HG03064 (cell line): ENCODE results near the gene C5orf46.
"Not testable (repeated sequence)": the region's sequence is repeated elsewhere in the genome, so short reads cannot be mapped to it uniquely, and the experiment has no call there.

ENCODE experiments used
- ATAC-seq: cut with Tn5 transposase; IDR thresholded peaks from one replicate; pipeline ENCODE4 v1.9.1; 2021; ENCODE audit warnings: low read depth; ENCODE audit not compliant: unreplicated experiment

Gene C5orf46

DNA sequence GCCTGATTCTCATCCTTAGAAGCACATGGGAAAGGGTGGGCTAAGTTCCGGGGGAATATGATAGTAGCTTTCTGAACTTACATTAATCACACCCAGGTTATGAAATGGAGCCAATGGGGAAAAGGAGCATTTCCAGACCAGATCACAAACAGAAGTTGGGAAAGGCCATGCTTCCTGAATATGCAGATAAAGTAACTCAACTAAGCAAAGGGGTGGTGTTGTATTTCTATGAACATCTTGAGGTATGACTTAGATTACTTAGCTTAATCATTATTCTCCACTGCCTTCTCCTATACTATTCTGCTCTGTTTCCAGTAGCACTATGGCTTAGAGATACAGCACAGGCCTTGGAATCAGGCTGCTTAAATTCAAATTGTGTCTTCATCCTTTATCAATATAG, 10.5 kb downstream of the C5orf46 start:
- ATAC-seq, result no peak

DNA sequence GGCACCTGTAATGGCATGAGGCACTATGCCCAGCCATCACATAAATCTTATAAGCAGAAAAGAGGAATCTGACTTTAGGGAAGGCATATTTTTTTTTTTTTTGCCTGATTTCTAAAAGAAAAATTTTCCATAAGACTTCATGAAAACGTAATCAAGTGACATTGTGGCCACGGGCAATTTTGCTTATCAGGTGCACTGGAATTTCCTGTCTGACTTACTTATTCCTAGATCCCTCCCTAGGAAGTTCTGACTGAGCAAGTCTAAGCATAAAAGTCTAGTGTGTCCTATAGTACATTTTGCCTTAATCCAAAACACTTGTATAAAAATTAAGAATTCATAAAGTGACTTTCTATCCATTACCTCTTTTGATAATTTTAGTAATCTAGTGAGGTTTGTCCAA, 12.5 kb downstream of the C5orf46 start:
- no peak for ATAC-seq

DNA sequence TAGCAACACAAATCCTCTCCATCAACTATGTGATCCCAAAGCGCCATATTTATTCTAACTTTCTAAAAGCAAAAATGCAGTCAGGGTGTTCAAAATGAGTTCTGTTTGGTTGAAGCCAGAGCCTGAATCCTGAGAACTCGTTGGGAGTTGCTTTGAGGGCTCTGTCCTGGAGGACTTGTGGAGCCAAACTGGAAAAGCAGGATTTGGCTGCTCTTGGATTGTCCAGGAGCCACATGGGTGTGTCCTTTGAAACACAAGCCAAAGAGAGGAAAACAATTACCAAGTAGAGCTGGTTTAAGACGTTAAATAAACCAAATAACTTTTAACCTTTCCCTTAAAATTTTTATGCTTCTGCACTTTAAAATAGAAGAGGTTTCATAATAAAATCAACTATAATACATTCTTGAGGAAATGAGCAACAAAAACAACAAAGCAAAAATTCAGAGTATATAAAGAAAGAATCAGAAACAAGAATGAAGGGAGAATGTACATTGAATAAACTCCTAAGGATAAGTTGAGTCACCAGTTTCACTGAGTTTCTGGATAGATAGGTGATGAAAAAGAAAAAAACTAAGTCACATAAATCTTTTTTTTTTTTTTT, 13.5 kb downstream of the C5orf46 start:
- ATAC-seq, result no peak

DNA sequence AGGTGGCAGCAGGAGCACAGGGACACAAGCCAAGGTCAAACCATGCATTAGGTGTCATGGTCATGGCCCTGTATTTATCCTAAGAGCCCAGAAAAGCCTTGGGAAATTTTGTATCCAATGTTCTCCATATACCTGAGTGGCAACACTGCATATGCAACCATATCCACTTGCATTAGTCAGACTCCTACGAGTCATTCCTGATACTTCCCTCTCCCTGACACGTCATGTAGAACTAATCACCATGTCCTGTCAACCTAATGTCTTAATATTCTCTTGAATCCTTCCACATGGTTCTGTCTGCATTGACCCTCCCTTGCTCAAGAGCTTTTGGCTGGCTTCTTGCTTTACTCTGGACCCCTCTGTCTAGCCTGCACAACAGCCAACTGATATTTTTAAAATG, 18.4 kb downstream of the C5orf46 start:
- ATAC-seq, result no peak

DNA sequence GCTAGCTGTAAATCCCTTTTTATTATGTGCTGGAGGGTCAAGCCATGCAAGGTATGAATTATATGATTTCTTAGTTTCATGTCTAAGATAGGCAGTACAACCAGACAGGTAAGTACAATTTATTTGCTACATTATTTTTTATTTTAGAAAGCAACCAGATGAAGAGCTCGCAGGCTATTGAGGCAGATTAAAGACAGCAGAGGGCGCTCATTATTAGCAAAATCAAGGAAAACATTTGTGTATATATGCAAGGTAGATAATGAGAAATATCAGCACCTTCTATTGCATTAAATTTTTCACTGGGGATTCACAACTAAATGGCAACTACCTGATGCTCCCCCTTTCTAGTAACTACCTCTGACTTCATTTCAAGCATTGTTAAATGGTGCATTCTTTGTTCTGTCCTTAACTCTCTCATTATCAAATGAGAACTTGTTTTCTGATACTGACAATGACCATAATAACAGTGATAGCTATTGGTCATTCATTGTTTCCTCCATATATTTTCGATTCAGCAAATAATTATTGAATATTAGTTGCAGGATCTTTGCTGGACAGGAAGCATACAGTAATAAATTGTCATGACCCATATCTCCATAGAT, 19.2 kb downstream of the C5orf46 start:
- ATAC-seq, result no peak

DNA sequence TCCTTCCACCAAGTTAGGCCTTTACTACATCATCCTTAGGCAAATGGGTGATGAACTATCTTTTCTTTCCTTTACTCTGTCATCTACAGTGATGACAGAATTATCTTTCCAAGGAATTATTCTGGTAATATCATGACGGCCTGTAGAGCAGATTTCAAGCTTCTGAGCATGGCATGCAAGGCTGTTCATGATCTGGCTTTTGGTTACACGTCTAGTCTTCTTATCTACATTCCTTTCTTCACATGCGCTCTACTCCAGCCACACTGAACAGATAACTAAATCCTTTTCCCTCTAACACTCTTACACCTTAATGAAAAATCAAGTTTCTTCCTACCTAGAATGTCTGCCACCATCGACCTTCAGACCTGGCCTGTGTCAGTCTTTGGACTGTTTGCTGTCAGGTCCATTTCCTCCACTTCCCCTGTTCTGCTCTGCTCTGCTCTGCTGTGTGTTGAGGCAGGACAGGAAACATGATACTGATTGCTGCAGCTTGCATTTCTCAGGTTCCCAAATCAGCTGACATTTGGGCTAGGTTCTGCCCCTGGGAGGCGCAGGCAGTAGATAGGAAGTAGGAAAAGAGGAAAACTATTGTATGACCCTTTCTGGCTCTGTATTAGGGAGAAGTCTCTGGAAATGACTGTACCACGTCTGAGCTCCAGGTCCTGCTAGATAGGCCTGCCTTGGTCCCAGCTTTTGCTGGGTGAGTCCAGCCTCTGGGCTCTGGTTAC, 23.6 kb downstream of the C5orf46 start:
- no peak for ATAC-seq

DNA sequence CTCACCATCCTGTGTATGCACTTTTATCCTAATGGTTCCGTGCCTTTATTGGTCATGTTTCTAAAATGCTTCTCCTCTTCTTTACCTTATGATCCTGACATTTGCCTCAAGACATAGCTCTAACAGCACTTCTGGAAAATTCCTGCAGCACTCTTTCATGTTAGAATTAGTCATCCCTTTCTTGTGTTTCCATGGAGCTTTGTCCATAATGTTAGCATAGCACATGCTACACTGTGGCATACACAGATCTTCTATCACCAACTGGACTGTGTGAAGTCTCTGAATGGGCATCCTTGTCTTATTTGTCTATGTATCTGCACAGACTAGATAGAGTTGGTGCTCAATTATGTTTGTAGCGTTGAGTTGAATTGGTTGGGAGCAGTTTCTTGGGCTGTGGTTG, 25.9 kb downstream of the C5orf46 start:
- no peak for ATAC-seq

DNA sequence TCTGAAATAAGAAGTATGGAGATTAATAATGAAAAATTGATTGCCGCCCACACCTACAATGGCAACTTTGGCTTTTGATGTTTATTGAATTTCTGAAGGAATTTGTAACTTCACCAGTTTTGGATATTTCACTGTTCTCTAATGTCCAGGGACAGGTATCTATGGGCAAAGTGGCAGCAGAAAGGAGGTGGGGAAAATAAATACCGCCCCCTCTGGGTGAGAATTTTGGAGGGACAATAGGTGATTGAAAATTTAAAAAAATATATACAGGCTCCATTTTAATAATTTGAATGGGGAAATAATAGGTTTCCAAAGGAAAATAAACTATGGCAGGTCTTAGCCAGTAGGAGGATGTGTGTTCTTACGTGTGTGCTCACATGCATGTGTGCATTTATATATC, 26.6 kb downstream of the C5orf46 start:
- ATAC-seq, result no peak

DNA sequence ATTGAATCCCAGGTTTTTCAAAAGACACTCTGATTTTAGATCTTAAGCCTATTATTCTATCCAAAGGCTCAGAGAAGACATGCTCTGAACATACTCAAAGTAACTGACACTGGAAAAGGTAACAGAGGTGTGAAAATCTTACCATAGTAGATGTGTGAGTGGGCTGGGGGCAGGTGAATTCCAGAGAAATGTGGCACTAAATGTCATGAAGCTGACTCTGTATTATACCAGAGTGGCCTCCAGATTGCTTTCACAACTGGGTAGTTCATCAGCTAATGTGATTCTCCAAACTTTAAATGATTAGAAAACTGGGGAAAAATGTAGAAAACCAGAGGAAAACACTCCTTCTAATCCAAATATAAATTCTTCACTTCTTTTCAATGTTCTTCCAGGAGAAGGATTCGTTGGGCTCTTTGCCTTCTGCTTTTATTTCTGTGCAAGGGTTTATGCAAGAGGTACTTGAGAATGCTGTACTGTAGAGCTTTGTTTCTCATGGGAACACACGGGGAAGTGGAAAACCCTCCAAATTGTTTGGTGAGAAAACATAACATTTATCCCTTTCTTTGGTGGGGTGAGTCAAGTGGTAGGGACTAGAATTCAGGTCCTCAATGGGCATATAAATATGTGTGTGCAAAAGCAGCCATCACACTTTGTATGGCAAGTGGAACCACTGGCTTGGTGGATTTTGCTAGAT, 28.1 kb downstream of the C5orf46 start, which contains the start of gene SCGB3A2:
TSS of gene SCGB3A2 (plus strand) at position 646 of the 694 bp plus-strand sequence. CDS start 93 bp downstream, outside the sequence.
- ATAC-seq, result no peak

DNA sequence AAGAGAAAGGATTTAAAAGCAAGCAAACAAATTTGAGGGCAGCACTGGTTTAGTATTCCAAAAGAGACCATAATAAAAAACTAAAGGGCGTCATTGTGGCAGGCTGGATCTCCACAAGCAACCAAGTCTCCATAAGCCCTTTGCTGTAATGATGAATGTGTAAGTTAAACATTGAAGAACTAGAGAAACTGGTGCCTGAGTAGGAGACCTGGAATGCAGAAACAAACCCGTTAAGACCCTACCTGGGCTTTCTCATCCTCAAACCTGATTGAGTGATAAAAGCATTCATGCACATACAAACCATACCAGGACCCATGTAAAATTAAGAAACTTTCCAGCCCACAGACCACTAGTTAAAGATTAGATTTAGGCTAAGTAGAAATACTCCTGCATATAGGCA, 29.7 kb downstream of the C5orf46 start:
- no peak for ATAC-seq

DNA sequence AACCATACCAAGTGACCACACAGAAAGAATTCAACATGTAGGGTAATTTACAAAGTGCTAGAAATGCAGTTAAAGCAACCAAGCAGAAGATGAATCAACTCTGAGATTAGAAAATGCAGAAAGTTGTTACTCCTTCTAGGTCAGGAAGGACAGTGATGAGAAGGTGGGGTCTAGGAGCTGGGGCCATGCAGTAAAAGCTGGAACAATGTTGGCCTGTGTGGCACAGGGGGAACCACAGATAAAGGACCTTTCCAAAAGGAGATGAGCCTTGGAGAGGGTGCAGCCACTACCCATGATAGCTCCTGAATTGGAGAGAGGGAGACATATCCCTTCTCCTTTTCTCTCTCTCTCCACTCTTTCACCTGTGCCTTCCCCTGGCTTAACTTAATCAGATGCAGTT, 30.2 kb downstream of the C5orf46 start:
- no peak for ATAC-seq

DNA sequence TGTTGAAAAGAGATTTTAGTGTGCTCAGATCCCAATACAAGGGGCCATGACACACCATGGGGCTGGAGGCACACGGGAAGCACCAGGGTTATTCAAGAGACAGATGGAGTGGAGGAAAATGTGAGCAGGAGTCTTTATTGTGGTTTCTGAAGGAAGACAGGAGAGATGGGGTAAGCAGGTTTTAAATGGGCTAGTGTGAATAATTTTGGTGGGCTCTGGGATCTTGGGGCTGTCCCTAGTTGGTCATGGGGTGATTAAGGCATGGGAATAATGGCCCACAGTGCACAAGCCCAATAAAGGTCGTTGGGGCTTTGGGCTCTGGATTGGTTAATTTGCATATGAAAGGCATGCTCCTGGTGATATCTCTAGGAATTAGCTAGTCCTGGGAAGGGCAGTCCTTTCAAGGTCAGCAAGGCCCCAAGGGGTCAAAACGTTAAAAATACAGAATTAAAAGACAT, 31.4 kb downstream of the C5orf46 start:
- no peak for ATAC-seq

DNA sequence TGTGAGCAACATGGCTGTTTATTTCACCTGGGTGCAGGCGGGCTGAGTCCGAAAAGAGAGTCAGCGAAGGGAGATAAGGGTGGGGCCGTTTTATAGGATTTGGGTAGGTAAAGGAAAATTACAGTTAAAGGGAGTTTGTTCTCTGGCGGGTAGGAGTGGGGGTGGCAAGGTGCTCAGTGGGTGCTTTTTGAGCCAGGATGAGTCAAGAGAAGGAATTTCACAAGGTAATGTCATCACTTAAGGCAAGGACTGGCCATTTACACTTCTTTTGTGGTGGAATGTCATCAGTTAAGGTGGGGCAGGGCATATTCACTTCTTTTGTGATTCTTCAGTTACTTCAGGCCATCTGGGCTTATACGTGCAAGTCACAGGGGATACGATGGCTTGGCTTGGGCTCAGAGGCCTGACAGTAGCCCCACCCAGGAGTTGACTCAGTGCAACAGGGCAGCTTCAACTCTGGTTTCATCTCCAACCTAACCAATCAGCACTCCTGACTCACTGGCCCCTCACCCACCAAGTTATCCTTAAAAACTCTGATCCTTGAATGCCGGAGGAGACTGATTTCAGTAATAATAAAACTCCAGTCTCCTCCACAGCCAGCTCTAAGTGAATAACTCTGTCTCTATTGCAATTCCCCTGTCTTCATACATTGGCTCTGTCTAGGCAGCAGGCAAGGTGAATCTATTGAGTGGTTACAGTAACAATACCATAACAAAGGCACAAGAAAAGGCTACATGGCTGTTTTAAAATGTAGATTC, 32.0 kb downstream of the C5orf46 start:
- not testable (repeated sequence) for ATAC-seq

DNA sequence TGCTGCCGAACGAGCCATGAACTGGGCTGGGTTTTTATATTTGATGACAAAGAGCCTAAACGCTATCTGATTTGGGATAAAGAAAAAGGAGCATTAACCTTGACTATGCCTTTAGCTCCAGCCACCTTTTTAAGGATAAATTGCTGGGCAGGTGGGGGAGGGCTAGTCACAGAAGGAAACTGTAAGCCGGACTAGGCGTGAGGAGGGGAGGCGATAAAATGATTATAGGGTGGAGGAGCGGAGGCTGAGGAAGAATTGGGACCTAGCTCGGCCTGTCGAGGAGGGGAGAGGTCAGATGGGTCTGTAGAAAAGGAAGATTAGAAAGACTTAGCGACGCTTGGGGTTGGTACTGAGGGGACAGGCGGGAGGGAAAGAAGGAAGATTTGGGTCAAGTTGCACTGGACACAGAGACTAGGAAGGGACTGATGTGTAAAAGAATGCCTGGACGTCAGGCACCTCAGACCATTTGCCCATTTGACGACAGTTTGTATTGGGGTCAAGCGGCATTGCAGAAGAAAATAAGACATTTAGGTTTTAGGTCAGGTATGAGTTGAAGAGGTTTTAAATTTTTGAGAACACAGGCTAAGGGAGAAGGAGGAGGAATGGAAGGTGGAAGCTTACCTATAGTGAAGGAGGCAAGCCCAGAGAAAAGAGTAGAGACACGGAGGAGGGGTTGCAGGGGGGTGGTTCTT, 33.4 kb downstream of the C5orf46 start:
- not testable (repeated sequence) for ATAC-seq

DNA sequence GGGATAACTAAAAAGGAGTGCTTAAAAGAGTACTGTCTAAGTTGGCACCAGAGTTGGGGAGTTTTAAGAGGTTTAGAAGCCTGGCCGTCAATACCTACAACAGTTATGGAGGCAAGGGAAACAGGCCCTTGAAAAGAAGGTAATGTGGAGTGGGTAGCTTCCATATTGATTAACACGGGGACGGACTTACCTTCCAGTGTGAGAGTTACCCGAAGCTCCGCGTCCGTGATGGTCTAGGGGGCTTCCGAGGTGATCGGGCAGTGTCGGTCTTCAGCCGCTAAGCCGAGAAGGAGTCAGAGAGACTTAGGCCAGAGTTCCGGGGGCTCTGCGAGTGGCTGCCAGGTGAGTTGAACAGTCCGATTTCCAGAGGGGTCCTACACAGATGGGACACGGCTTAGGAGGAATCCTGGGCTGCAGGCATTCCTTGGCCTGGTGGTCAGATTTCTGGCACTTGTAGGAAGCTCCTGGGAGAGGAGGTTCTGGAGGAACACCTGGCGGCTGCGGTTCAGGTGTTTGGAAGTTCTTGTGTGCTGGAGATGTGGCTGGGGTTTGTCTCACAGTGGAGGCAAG, 34.3 kb downstream of the C5orf46 start:
- ATAC-seq, result not testable (repeated sequence)

DNA sequence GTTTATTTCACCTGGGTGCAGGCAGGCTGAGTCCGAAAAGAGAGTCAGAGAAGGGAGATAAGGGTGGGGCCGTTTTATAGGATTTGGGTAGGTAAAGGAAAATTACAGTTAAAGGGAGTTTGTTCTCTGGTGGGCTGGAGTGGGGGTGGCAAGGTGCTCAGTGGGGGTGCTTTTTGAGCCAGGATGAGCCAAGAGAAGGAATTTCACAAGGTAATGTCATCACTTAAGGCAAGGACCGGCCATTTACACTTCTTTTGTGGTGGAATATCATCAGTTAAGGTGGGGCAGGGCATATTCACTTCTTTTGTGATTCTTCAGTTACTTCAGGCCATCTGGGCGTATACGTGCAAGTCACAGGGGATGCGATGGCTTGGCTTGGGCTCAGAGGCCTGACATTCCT, 36.4 kb downstream of the C5orf46 start:
- ATAC-seq, result not testable (repeated sequence)

DNA sequence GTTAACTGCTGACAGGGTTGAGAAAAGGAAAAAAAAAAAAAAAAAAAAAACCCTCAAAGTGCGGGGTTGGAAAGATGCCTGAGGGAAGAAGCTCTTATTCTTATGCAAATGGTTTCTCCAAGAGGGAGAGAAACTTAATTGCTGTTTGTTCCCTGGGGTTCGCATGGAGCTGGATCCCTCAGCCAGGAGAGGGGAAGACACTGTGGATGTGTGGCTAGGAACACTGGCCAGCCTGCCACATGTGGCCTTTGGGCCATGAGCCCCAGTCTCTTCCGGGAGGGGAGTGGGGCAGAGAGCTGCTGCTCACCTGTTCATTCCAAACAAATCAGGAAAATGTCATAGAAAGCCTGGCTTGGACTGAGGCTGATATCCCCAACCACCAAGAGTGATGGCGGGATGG, 37.2 kb downstream of the C5orf46 start:
- ATAC-seq, result no peak

DNA sequence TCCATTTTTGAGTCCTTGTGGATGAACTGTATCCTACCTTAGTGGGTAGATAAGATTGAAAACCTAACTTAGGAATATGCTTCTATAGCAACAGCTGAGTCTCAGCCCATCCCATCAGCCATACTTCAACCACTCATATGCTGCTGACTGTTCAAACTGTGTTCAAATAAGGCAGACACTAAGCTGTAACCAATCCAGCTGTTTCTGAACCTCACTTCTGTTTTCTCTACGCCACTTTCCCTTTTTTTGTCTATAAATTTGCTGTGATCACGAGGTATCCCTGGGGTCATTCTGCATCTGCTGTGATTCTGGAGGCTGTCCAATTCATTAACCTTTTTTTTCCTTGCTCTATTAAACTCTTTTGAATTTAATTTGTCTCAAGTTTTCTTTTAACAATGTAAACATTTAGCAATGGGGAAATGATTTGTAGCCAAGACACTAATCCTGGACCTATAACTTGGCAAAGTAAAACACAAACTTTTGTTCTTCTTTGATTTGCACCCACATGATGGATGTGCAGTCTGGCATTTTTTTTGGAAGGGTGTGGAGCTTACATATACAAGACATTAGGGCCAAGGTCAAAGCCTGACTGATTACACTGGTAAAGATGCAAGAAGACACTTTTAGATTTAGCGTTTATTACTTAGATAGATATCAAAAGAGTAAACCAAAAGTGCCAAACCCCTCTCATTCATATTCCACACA, 42.7 kb downstream of the C5orf46 start:
- ATAC-seq, result no peak

DNA sequence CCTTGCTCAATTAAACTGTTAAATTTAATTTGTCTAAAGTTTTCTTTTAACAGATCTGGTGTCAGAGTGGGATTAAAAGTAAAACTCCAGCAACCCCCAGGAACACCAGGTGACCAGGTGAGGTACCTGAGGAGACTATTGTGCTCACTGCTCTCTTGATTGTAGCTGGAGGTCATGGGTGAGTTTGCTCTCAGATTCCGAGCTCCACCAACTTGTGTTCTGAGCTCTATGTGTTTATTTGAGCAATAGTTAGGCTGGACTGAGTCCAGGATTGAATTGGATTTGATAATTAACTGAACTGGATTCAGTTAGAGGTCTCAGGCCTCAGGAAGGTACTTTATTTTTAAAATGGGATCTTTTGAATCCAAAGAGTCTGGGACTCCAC, 45.7 kb downstream of the C5orf46 start:
- no peak for ATAC-seq
